BJ (cell line): Measurements from ENCODE around the gene GPATCH3. TPM values are rescaled to one million over a fixed set of nuclear protein-coding genes. Genes with fewer than 3 reads are reported as not detected.

Source experiments
- CTCF ChIA-PET: fragments of 350-600 bp; formaldehyde crosslinking; extraction: SDS; loops from one replicate; lab custom pipeline; 2021; ENCODE audit warnings: antibody characterized with exemption, inconsistent platforms; lab: Yijun Ruan, JAX
- POLR2A ChIA-PET: fragments of 300-600 bp; sonication (Branson Sonifier 250); formaldehyde crosslinking; extraction: SDS; loops from one replicate; lab custom pipeline; 2021; ENCODE audit warnings: antibody characterized with exemption; lab: Charles Lee
- DNase-seq: peaks from one replicate; pipeline ENCODE4 v3.0.0-alpha.2; 2011; ENCODE audit warnings: low read depth
- H3K27me3 ChIP-seq: 2 replicates; pipeline ENCODE4 v1.6.0; 2011; ENCODE audit warnings: low read length; ENCODE audit not compliant: control insufficient read depth, insufficient read depth
- H3K36me3 ChIP-seq: 2 replicates; pipeline ENCODE4 v1.5.1; 2011; ENCODE audit warnings: low read length; ENCODE audit not compliant: control insufficient read depth, insufficient read depth
- H3K4me3 ChIP-seq: 2 replicates; pipeline ENCODE4 v1.5.1; 2011; ENCODE audit warnings: low read depth, mild to moderate bottlenecking, control low read depth, low read length
- CTCF ChIP-seq: IDR thresholded peaks from 2 replicates; pipeline ENCODE4 v1.5.1; 2011; ENCODE audit warnings: low read depth, mild to moderate bottlenecking, control low read depth, inconsistent platforms, low read length, moderate library complexity; ENCODE audit not compliant: insufficient read depth
- polyA plus RNA-seq: library from polyadenylated mRNA; depleted of rRNA; stranded (reverse); fragments of >200 nt; gene quantifications from 2 replicates; pipeline ENCODE4 v1.2.3, GENCODE V29; 2011

GPATCH3 gene
- polyA plus RNA-seq, 1 experiment, result 12.2 TPM

- peaks cover 2% of the 10 kb centered on the region for H3K27me3 ChIP-seq
- H3K36me3 ChIP-seq, result no peaks in the 10 kb centered on the region
- POLR2A ChIA-PET, result no interaction called here
- TF ChIP-seq CTCF, result no peak
- CTCF ChIA-PET, result interaction anchor here (0.5 kb wide), 1 partner anchor 99 kb away, joined by 4 read pairs; no protein-coding TSS in a partner anchor
- no peak overlapping the region for H3K4me3 ChIP-seq
- DNase-seq, result no peak
Observed at GRCh38 chr1:26910343-26911160, 10.3 kb upstream of the GPATCH3 start.

DNA sequence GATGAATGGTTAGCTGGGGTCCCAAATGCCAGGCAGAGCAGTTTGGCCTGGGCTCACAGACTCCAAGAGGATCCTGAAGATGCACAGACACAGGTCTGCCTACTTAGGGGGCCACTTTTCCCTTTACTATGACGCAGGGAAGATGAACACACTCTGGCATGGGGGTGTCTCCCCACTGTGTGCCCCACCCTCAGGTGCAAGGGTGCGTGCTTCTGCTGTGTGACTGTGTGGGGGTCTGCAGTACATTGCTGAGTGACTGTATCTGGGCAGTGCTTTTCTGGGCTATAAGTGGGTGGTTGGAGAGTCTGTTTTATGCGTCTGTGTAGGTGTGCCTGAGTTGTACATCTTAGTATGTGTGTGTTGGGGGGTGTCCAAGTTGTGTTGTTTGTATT, 9.7 kb upstream of the GPATCH3 start:
- TF ChIP-seq CTCF, result no peak
- no peak for DNase-seq
- no peak overlapping the region for H3K4me3 ChIP-seq
- no peaks in the 10 kb centered on the region for H3K27me3 ChIP-seq
- no peaks in the 10 kb centered on the region for H3K36me3 ChIP-seq
- ChIA-PET POLR2A (no interaction called here), CTCF (interaction anchor here (1.4 kb wide), 1 partner anchor 311 kb away, joined by 3 read pairs; no protein-coding TSS in a partner anchor)

DNA sequence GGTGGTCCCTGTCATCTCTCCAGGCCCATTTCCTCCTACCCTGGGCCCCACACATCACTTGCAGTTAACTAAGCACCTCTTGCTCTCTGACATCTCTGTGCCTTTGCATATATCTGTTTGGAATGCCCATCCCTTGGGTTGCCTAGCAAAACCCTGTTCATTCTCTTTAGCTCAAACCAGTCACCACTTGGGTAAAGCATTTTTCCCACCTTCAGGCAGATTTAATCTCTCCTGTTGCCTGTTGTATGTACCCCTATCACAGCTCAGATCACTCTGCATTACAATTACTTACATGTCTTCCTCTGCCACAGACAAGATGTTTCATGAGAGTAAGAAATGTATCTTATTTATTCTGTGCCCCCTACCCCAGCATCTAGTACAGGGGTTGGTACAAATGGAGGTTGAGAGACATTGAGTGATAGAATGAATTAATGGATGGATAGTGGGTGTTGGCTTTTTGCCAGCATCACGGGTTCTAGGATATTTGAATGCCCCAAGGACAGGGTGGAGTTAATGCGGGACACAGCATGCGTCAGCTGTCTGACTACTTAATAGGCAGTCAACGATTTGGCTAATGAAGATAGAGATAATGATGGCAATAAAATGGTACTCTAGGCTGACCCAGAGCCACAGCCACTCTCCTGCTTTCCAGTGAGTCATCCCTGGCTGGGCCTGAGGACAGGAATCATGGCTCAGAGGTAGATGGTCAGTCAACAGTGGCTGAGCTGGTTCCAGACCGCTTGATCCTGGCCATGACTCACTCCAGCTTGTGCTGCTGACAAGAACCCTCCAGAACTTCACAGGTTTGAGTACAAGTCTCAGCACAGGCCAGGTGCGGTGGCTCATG, 7.0 kb upstream of the GPATCH3 start:
- DNase-seq, result peak; percentile 73
- ChIA-PET POLR2A (no interaction called here), CTCF (no interaction called here)
- Histone ChIP-seq H3K4me3 (no peak overlapping the region), H3K27me3 (no peaks in the 10 kb centered on the region), H3K36me3 (no peaks in the 10 kb centered on the region)
- no peak for TF ChIP-seq CTCF

- ChIA-PET POLR2A (interaction anchor here (1.0 to 2.3 kb wide), 2 partner anchors 11 to 21 kb away, joined by 3 to 16 read pairs; partner anchors contain the start of genes GPN2 and NUDC), CTCF (interaction anchor here (0.7 to 1.8 kb wide), 5 partner anchors 11 to 100 kb away, joined by 3 to 7 read pairs (median 3); partner anchors contain the start of gene GPN2)
Observed at GRCh38 chr1:26900815-26901511, 696 bp upstream of the GPATCH3 start.

More at GRCh38 chr1:26900815-26901511, 696 bp upstream of the GPATCH3 start:
- H3K27me3 ChIP-seq, result no peaks in the 10 kb centered on the region
- peak overlapping the region; percentile 82 for H3K4me3 ChIP-seq
- TF ChIP-seq CTCF, result no peak
- no peak for DNase-seq
- H3K36me3 ChIP-seq, result peaks cover 3% of the 10 kb centered on the region
